ENCODE measurements around the gene DLEU7. TPM values are rescaled to one million over a fixed set of nuclear protein-coding genes. Genes with fewer than 3 reads are reported as not detected.

Gene DLEU7
- total and polyA plus RNA-seq, 9 of the 15 experiments (the other 6 are each of a cell fraction or from before 2014, with no cell fraction given): 0.03 to 0.06 TPM; not detected in 7

- no peaks in the 10 kb centered on the region for H4K20me1 ChIP-seq (replicated peaks; ENCODE audit: control insufficient read depth, insufficient read depth, low read length)
- H3K9me1 ChIP-seq (ENCODE audit: control insufficient read depth, insufficient read depth, low read length): no peaks in the 10 kb centered on the region
- intact Hi-C loops (cut with micrococcal nuclease) (no loop called here), in situ Hi-C loops (cut with MboI) (no loop called here)
- TF ChIP-seq SPI1 (IDR thresholded peaks at IDR 0.05; ENCODE audit: borderline replicate concordance, low read depth, low read length) (peak; percentile 54; the same call in 1 of the 2 replicates), THAP12 (CRISPR knock-in tag; IDR thresholded peaks at IDR 0.05) (no peak)
- H3K9ac ChIP-seq (ENCODE audit: insufficient read depth in 1 of 2, low read depth in 2 of 2, low read length in 2 of 2): no peak overlapping the region
- H3K9me3 ChIP-seq (replicated peaks; ENCODE audit: control insufficient read depth, insufficient read depth, low read depth, low read length): no peaks in the 10 kb centered on the region
- H3K4me3 ChIP-seq: no peak overlapping the region
- DNase-seq (ENCODE audit: extremely low read depth in 1 of 4, low spot score in 3 of 4) (no peak), FAIRE-seq (no peak), ATAC-seq (no peak)
- H3K79me2 ChIP-seq (ENCODE audit: control insufficient read depth, insufficient read depth, low read length): no peaks in the 10 kb centered on the region
- POLR2A ChIA-PET: interaction anchor here (1.0 kb wide), 1 partner anchor 11 kb away, joined by 5 read pairs; no protein-coding TSS in a partner anchor
- BruUV-seq (replicated peaks): no TSS peak
- no peaks in the 10 kb centered on the region for H3K36me3 ChIP-seq (ENCODE audit: control insufficient read depth, insufficient read depth, low read length)
- 5% methylated on average over 2 of the region's 2 CpGs for WGBS (ENCODE audit: insufficient coverage, low coverage, missing lambda C conversion rate)
- no peak overlapping the region for H2AFZ ChIP-seq (ENCODE audit: low read depth, low read length)
- no peak overlapping the region for H3K27ac ChIP-seq (ENCODE audit: extremely low read depth, low read depth, low read length)
- CTCF ChIA-PET (ENCODE audit: low intra/inter-chr PET ratio): no interaction called here
- H3K4me2 ChIP-seq (ENCODE audit: insufficient read depth, low read length): no peak overlapping the region
- no peaks in the 10 kb centered on the region; a peak in 1 of 5 replicates for H3K4me1 ChIP-seq (replicated peaks in 1 of 2; ENCODE audit: control insufficient read depth in 2 of 2, insufficient read depth in 2 of 2, low read length in 2 of 2)
- no peaks in the 10 kb centered on the region for H3K27me3 ChIP-seq (ENCODE audit: control insufficient read depth in 2 of 2, insufficient read depth in 2 of 2, low read length in 2 of 2)
Observed at GRCh38 chr13:50810998-50811397, 32.5 kb downstream of the DLEU7 start.

- Histone ChIP-seq H3K9me3 (replicated peaks; ENCODE audit: control insufficient read depth, insufficient read depth, low read depth, low read length) (no peaks in the 10 kb centered on the region), H2AFZ (ENCODE audit: low read depth, low read length) (no peak overlapping the region), H3K79me2 (ENCODE audit: control insufficient read depth, insufficient read depth, low read length) (no peaks in the 10 kb centered on the region), H3K4me2 (ENCODE audit: insufficient read depth, low read length) (no peak overlapping the region), H3K4me1 (replicated peaks in 1 of 2; ENCODE audit: control insufficient read depth in 2 of 2, insufficient read depth in 2 of 2, low read length in 2 of 2) (no peaks in the 10 kb centered on the region; a peak in 1 of 5 replicates), H3K27ac (ENCODE audit: extremely low read depth, low read depth, low read length) (no peak overlapping the region), H3K4me3 (no peak overlapping the region), H3K27me3 (ENCODE audit: control insufficient read depth in 2 of 2, insufficient read depth in 2 of 2, low read length in 2 of 2) (no peaks in the 10 kb centered on the region), H3K9me1 (ENCODE audit: control insufficient read depth, insufficient read depth, low read length) (no peaks in the 10 kb centered on the region), H4K20me1 (replicated peaks; ENCODE audit: control insufficient read depth, insufficient read depth, low read length) (no peaks in the 10 kb centered on the region), H3K9ac (ENCODE audit: insufficient read depth in 1 of 2, low read depth in 2 of 2, low read length in 2 of 2) (no peak overlapping the region), H3K36me3 (ENCODE audit: control insufficient read depth, insufficient read depth, low read length) (no peaks in the 10 kb centered on the region)
- DNase-seq (ENCODE audit: extremely low read depth in 1 of 4, low spot score in 3 of 4): no peak
- intact Hi-C loops (cut with micrococcal nuclease): no loop called here
- no TSS peak for BruUV-seq (replicated peaks)
- no peak for FAIRE-seq
- 37% methylated on average over 4 of the region's 4 CpGs for WGBS (ENCODE audit: insufficient coverage, low coverage, missing lambda C conversion rate)
- in situ Hi-C loops (cut with MboI): no loop called here
- ChIA-PET POLR2A (interaction anchor here (1.0 kb wide), 1 partner anchor 10 kb away, joined by 5 read pairs; no protein-coding TSS in a partner anchor), CTCF (ENCODE audit: low intra/inter-chr PET ratio) (no interaction called here)
- ATAC-seq: no peak
- no peak for TF ChIP-seq DDX20 (tag; IDR thresholded peaks at IDR 0.05; ENCODE audit: low read depth)
- TF ChIP-seq NRF1 (conservative IDR thresholded peaks at IDR 0.05 in 1 of 2, IDR thresholded peaks at IDR 0.05 in 1 of 2): no peak
- TF ChIP-seq E2F4 (CRISPR knock-in tag; IDR thresholded peaks at IDR 0.05; ENCODE audit: low read depth): no peak
- TF ChIP-seq PYGO2 (tag; IDR thresholded peaks at IDR 0.05): no peak
- no peak for TF ChIP-seq TSC22D4 (tag; IDR thresholded peaks at IDR 0.05)
Observed at GRCh38 chr13:50810468-50810867, 33.0 kb downstream of the DLEU7 start.

Data from K562 (cell line).